HL-60/S4 (cell line): ENCODE data around the gene UBAC1.
"Not testable (repeated sequence)": the region's sequence is repeated elsewhere in the genome, so short reads cannot be mapped to it uniquely, and the experiment has no call there.

Source experiments
- in situ Hi-C: fragments of 300-500 bp; cut with MboI; formaldehyde crosslinking; loops from 2 replicates; pipeline ENCODE4 v1.14.3; 2022; ENCODE audit warnings: low sequenced_read_pairs

UBAC1 gene

DNA sequence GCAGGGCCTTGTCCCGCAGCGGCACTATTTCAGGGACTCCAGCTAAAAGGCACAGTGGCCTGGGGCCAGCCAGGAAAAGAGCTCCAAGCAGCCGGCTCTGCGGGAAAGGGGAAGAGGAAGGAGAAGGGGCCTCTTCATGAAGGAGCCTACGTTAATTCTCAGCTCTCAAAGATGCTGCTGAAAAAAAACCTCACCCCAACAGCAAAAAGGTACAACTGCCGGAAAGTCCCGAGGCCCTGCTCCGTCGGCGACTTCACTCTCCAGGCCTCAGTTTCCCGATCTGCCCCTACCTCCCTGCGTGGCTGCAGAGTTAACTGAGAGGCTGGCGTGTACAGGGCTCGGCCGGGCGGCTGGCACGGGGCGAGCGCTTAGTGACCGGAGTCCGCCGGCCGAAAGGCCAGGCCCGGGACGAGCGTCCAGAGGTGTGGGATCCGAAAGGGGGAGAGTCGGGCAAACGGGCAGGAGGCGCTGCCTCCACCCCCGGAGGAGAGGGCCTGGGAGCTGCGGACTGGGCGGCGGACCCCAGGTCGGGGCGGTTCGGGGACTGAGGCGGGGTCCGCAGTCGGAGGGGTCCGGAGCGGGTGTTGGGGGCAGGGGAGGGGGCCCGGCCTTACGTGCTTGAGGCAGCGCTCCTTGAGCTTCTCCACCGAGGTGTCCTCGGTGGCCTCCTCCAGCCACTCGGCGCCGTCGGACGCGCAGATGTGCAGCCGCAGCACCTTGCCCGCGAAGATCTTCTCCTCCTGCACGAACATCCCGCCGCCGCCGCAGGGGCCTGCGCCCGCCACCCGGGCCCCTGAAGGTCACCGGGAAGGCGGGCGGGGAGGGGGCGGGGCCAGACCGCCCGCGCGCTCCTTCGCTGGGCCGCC, 529 bp downstream of the UBAC1 start:
- in situ Hi-C loops = loop anchor here (10.0 kb wide), 1 partner anchor 164 kb away; no protein-coding TSS in a partner anchor

DNA sequence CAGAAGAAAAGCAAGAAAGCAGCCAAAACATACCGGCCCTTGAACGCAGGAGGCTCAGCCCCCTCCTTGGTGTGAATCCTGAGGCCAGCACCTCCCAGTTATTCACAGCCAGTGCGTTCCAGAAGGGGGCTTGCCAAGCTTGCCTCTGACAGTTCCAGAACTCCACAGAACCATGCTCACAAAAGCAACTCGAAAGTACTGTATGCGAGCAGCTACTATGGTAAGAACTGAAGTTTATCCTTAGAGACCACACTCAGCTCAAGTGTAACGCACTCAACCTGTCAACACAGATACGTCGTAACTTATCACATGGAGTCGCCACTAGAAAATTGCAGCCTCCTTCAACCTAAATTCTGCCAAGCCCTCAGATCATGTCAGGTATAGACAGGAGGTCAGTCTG, 1.4 kb downstream of the UBAC1 start:
- in situ Hi-C loops = loop anchor here (10.0 kb wide), 1 partner anchor 165 kb away; no protein-coding TSS in a partner anchor

DNA sequence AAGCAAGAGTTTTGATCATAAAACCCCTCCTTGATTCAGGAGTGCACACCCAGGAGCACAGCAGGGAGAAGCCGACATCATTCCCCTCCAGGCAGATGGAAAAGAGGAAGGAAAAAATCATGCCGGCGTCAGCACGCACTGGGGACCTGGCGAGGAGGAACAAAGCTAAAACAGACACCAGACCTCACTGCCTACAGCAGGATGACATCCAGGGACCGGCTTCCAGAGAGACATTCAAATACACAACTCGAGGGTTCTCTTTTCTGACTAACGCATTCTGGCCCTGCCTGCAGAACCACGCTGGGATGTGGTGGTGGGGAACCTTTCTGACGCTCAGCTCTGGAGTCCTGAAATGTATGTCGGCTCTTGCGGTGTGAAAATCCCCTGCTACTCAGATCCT, 2.7 kb downstream of the UBAC1 start:
- in situ Hi-C loops = no loop called here

DNA sequence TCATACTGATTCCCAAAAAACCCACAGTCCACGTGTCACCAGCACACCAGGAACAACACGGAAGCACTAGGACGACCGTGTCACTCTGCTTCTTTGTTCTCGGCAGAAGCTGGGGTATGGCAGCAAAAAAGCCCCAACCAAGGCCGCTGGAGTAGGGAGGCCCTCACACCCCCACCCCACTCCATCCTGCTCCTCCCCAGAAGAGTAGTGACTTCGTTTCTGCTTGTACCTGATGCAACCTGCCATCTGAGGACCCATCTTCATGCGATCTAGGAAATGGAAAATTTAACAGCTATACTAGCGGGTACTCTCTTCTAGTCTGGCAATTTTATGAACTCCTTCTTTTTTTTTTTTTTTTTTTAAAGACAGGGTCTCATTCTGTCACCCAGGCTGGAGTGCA, 3.7 kb downstream of the UBAC1 start:
- in situ Hi-C loops = no loop called here

DNA sequence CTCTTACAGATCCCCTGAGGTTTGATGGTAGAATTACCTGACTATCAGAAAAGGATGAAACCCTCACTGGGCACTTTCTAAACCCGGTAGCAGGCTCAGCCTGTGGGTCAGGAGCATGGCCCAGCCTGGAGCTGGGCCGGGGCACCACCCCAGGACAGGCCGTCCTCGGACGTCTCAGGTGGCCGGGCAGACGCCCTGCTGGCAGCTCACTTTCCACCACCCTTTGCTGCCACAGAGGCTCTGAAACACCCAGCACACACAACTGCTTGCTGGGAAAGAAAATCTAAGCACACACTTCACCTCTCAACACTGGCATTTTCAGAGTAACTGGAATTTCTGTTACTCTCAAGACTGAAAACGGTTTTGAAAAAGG, 4.4 kb downstream of the UBAC1 start:
- in situ Hi-C loops = no loop called here

DNA sequence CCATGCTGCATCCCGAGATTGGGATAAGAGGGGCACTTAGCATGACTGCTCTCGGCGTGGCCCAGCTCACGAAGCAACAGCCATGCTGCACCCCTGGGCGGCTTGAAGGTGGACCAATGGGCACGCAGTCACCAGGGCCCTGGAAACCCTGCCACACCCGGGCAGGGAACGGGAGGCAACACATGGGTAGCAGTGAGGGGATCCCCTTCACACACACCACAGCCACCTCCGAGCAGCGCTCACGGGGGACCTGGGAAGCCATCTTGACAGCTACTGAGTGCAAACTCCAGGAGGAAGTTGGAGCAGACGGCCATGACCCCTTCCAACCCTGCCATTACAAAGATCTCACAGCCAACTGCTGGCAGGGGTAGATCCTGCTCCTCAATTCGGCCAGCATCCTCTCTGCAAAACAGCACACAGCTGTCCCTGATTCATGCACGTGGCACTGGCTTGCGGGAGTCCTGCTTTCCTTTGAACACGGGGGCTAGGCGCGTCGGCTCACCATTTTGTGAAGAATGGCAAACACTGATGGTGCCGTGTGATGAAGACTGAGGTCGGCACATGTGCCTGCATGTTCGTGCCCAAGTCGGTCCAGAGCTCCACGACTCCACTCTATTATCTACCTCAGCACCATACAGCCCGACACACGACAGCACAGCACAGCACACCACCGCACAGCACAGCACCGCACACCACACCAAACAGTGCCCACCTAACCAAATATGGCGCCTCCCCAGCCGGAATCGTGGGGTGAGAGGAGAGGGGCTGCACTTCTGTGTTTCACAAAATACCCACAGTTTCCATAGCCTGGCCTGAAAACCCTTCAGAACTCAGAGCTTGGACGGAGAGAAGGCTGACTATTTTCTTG, 5.0 kb downstream of the UBAC1 start:
- in situ Hi-C loops = no loop called here

DNA sequence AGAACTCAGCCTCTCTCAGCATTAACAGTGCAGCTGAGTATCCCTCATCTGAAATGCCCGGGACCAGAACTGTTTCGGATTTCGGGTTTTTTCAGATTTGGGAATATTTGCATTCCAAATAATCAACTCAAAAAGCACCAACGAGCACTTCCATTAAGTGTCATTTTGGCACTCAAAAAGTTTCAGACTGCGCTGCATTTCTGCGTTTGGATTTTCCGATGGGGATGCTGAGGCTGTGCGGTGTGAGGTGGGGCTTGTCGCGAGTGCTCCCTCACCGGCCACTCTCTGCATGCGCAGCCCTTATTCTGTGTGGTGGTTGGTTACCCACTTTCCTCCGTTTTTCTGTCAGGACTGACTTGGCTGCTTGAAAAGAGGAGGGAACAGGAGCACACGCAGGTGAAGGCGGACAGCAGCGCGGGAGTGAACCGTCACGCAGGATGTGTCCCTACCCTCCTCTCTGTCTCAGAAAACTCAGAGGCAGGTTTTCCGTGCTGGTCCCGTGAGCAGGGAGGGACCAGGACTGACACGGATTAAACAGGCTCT, 8.4 kb downstream of the UBAC1 start:
- in situ Hi-C loops = no loop called here

DNA sequence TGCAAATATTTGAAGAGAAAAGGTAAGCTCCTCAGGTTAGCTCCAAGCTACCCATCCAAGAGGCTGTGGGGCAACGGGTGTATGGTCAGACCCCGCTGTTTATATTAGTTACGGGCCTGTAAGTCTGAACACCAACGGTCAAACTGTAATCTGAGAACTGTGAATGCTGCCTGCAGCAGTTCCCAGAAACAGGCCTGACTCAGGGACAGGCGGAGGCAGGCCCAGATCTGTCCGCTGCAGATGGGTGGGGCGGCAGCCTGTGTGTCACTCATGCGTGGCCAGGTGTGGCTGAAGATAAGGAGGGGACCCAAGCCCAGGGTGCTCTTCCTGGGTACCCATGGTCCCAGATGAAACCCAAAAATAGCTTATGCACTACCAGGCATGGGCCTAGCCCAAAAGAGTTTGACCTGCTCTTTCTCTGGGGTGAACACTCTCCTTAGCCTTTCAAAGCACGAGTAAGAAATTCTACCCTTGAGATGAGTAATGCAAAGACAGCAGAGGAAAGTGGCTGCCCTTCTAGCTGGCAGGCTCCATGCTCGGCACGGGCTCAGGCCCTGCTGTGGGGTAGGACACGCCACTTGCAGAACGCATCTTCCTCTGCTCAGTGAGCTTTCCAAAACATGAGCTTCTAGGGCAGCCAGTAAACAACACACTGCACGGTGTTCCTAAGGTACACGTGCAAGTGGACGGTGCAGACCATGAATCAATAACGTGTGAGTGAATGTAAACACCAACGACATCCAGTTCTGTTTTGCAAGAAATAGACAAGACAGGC, 9.1 kb downstream of the UBAC1 start:
- in situ Hi-C loops = no loop called here

DNA sequence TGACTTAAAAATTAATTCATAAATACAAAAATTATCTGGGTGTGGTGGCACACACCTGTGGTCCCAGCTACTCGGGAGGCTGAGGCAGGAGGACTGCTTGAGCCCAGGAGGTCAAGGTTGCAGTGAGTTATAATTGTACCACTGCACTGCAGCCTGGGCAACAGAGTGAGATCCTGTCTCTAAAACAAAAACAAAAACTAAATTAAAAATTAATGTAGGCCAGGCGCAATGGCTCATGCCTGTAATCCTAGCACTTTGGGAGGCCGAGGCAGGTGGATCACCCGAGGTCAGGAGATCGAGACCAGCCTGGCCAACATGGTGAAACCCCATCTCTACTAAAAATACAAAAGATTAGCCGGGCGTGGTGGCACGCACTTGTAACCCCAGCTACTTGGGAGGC, 9.9 kb downstream of the UBAC1 start:
- in situ Hi-C loops = not testable (repeated sequence)

DNA sequence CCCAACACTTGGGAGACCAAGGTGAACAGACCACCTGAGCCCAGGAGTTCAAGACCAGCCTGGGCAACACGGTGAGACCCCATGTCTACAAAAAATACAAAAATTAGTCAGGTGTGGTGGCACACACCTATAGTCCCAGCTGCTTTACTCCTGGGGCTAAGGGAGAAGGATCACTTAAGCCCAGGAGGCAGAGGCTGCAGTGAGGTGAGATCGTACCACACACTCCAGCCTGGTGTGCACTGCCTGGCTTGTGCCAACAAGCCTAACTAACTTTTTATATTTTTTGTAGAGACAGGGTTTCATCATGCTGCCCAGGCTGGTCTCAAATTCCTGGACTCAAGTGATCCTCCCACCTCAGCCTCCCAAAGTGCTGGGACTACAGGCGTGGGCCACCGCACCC, 10.3 kb downstream of the UBAC1 start:
- in situ Hi-C loops = not testable (repeated sequence)

DNA sequence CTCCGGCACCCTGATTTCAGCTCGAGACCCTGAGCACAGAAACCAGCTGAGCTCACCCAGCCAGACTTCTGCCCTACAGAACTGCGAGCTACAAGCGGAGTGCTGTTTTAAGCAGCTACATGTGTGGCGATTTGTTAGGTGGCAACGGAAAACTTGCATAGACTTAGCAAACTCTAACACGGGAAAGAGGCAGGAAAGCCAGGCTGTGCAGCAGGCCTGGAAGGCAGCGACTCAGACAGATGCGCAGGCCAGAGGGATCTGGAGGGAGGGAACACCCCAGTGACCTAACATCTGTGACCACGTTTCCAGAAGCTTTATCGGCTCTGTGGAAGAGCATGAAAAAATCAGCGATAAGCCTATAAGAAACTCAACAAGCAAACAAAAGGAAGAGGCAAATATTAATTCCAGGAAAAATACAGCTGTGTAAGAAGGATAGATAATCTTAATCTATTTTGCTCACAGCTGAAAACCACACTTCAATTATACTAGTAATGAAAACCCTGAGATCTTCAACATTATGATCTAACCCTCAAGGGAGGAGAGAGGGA, 11.0 kb downstream of the UBAC1 start:
- in situ Hi-C loops = no loop called here

DNA sequence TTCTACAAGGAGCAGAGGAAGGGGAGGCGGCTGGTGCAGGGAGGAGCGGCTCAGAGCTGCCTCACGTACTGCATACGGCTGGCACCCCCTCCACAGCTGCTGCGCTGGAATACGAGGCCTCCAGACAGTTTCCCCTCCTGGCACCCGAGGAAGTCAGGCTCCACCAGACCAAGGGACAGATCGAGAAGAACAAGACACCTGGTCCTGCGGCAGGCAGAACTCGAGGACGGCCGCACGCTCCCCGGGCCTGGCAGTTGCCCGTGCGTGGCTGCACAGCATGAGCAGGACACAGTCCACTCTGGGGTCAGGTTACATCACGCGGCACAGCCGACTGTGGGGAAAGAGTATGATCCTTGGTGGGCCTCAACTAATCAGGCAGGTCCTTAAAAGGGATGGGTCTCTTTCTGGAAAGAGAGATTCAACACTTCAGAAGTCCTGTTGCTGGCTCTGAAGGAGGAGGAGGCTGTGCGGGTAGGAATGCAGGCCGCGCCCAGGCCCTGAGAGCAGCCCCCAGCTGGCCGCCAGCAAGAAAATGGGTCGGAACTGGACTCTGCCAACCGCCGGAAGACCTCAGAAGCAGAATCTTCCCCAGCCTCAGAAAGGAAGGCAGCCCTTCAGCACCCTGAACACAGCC, 11.6 kb downstream of the UBAC1 start:
- in situ Hi-C loops = no loop called here

DNA sequence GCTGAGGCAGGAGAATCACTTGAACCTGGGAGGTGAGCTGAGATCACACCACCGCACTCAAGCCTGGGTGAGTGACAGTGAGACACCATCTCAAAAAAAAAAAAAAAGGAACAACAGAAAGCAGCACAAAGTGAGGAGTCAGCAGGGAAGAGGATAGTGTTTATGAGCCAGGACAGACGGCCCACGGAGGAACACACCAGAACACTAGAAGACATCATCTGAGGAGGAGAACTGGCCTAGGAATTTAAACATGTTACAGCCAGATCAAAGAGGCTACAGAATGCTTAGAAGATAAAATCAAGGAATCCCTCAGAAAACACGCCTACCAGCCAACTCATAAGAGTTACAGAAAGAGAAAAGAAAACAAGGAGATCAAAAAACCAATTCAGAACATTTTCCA, 12.2 kb downstream of the UBAC1 start:
- in situ Hi-C loops = no loop called here

DNA sequence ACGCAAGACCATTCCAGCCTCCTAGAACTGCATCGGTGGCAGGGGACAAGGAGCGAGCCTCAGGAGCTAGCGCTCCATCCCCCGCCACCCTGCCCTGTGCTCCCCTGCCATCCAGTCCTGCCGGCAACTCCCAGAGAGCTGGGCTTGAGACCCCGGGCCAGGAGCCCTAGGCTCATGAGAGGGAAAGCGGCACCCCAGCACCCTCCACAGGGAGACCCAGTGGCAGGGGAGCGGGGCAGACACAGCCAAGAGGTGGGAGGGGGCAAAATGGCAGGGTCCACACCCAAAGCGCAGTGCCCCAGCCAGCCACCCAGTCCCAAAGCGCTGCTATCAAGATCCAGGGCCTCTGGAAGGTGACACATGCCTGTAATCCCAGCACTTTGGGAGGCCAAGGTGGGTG, 12.7 kb downstream of the UBAC1 start:
- in situ Hi-C loops = no loop called here

DNA sequence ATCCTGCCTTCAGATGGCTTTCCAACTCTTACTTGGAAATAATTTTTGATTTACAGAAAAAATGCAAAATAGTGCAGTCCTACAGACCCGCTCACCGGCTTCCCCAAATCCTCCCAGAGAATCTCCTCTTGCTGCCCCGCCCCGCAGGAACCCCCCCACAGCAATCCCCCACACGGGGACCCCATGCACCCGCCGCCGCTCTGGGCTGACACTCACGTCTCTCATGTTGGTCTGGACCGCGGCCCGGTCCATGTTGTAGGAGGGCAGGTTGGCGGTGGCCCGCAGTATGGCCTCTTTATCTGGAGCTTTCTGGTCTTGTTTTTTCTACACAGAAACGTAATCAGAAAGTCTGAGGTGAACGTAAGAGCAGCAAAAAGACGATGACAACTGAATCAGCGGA, 13.6 kb downstream of the UBAC1 start:
- in situ Hi-C loops = no loop called here

DNA sequence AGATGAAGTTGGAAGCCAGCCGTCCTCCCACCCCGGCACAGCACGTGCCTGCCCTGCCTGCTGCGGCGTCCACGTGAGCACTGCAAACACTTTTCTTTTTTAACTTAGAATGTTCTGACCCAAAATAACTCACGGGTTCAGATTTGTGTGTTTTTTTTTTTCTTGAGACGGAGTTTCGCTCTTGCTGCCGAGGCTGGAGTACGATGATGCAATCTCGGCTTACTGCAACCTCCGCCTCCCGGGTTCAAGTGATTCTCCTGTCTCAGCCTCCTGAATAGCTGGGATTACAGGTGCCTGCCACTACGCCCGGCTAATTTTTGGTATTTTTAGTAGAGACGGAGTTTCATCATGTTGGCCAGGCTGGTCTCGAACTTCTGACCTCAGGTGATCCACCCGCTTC, 14.1 kb downstream of the UBAC1 start:
- in situ Hi-C loops = not testable (repeated sequence)

DNA sequence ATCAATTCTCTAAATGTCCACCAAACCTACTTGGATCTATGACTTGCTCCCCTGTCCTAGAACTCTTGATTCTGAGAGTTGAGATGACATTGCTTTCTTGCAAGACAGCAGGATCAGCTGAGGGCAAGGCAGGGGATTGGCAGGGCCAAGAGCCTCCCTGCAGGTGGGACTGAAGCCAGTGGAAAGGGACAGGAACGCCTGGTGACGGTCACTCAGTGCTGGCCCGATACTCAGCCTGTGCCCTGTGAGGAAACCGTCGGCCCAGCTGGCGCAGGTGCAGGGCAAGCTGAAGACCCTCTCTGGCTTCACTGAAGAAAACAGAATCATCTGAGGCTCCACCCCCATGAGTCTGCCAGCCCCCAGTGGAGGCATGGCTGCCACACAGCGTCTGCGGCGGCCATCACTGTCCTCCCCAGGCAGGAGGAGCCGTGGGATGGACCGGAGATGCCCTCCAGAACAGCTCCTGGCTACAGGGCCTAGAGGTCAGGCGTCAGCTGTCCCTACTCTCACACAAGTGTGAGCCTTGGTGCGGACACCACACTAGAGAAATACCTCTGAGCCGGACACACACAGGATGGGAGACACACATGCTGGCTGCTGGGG, 14.7 kb downstream of the UBAC1 start:
- in situ Hi-C loops = no loop called here

DNA sequence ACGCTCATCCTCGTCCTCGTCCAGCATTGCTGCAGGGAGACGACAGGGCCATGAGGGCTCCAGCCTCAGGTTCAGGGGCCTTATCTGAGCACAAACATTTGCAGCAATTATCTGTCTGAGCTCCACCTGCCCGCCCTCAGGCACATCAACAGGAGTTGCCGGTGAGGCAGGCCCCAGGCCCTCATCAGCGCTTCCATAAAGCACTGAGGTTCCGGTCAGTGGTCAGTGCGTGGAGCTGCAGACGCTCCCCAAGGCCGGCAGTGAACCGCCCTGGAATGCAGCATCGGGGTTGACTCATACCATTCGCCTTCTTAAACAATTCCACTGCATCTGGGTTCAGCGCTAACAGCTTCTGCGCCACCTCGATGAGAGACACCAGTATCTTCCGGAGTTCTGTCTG, 15.2 kb downstream of the UBAC1 start:
- in situ Hi-C loops = no loop called here

DNA sequence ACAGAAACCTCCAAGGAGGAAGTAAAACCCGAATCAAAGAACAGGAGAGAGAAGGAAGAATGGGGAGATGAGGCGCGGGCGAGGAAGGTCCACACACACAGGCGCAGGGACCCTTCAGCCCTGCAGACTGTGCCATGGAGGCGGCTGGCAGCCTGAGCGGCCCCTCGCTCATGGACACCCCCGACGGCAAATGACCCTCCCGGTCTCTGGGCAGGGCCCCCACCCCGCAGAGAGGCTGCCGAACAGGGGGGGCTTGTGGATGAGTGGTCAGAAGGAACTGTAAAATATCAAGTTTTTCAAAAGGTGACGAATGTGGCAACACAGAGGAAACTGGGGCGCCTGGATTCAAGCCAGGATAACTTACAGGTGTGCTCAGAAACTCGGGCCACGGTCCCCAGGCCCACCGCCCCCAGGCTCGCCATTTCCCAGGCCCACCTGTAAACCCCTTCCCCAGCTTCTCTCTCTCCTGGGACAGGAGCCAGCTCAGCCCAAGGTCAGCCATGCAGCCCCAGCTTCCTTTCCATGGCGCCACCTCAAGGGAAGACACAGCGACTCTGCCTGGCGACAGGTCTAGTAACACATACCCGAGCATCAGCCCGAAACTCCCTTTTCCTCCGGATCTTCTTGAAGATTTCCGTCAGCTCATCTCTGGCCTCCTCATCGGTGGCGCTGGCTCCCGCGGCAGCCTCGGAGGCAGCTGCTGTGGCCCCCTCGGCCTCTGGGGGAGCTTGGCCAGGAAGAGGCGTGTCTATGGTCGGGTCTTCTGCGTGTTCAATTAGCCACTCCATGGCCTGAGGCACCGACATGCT, 16.5 kb downstream of the UBAC1 start:
- in situ Hi-C loops = no loop called here
